AG04449 (cell line): ENCODE data around the gene HAS3.

Experiments used
- CTCF ChIA-PET: fragments of 350-600 bp; formaldehyde crosslinking; extraction: SDS; loops from one replicate; lab custom pipeline; 2021; ENCODE audit warnings: antibody characterized with exemption; lab: Yijun Ruan, JAX
- POLR2A ChIA-PET: fragments of 400-600, 350-600 bp; formaldehyde crosslinking; extraction: SDS; loops from one replicate; lab custom pipeline; 2020; ENCODE audit warnings: antibody characterized with exemption, inconsistent platforms; lab: Yijun Ruan, JAX
- DNase-seq: peaks from one replicate; pipeline ENCODE4 v3.0.0-alpha.2; 2010; ENCODE audit warnings: low read depth, low spot score
- H3K4me3 ChIP-seq: 2 replicates; pipeline ENCODE4 v1.5.1; 2011; ENCODE audit warnings: low read depth, mild to moderate bottlenecking, control low read depth, low read length
- CTCF ChIP-seq: IDR thresholded peaks from one replicate; pipeline ENCODE4 v1.5.1; 2011; ENCODE audit warnings: mild to moderate bottlenecking, moderate library complexity, low read length, control low read depth, inconsistent platforms; ENCODE audit not compliant: insufficient read depth; ENCODE audit errors: missing control alignments

Gene HAS3

GRCh38 chr16:69165584-69165983, 60.1 kb downstream of the HAS3 start:
- no peak for TF ChIP-seq CTCF
- DNase-seq, result no peak
- CTCF ChIA-PET, result interaction anchor here (0.7 to 5.6 kb wide), 5 partner anchors 8 to 176 kb away, joined by 3 to 44 read pairs (median 16); no protein-coding TSS in a partner anchor
- H3K4me3 ChIP-seq, result no peak overlapping the region
- POLR2A ChIA-PET, result interaction anchor here (1.3 kb wide), 1 partner anchor 8 kb away, joined by 3 read pairs; no protein-coding TSS in a partner anchor

GRCh38 chr16:69166221-69166833, 60.9 kb downstream of the HAS3 start:
- no peak for DNase-seq
- no peak overlapping the region for H3K4me3 ChIP-seq
- POLR2A ChIA-PET, result interaction anchor here (1.1 to 1.3 kb wide), 2 partner anchors 9 to 22 kb away, joined by 3 to 4 read pairs; no protein-coding TSS in a partner anchor
- CTCF ChIA-PET, result interaction anchor here (0.9 to 5.6 kb wide), 6 partner anchors 9 to 157 kb away, joined by 3 to 44 read pairs (median 12); no protein-coding TSS in a partner anchor
- TF ChIP-seq CTCF, result no peak

GRCh38 chr16:69166946-69167930, 61.8 kb downstream of the HAS3 start:
- no peak for DNase-seq
- CTCF ChIA-PET, result interaction anchor here (0.6 to 5.6 kb wide), 12 partner anchors 9 to 320 kb away, joined by 3 to 44 read pairs (median 3); no protein-coding TSS in a partner anchor
- POLR2A ChIA-PET, result interaction anchor here (0.7 to 1.1 kb wide), 2 partner anchors 13 to 21 kb away, joined by 3 to 4 read pairs; no protein-coding TSS in a partner anchor
- H3K4me3 ChIP-seq, result no peak overlapping the region
- no peak for TF ChIP-seq CTCF
